Measurements from ENCODE around the gene SPECC1. TPM values are rescaled to one million over a fixed set of nuclear protein-coding genes. Genes with fewer than 3 reads are reported as not detected.

SPECC1 gene
- total RNA-seq, 4 donors from 2014 or later, result 22.5 to 36.3 (median 33.2) TPM

DNA sequence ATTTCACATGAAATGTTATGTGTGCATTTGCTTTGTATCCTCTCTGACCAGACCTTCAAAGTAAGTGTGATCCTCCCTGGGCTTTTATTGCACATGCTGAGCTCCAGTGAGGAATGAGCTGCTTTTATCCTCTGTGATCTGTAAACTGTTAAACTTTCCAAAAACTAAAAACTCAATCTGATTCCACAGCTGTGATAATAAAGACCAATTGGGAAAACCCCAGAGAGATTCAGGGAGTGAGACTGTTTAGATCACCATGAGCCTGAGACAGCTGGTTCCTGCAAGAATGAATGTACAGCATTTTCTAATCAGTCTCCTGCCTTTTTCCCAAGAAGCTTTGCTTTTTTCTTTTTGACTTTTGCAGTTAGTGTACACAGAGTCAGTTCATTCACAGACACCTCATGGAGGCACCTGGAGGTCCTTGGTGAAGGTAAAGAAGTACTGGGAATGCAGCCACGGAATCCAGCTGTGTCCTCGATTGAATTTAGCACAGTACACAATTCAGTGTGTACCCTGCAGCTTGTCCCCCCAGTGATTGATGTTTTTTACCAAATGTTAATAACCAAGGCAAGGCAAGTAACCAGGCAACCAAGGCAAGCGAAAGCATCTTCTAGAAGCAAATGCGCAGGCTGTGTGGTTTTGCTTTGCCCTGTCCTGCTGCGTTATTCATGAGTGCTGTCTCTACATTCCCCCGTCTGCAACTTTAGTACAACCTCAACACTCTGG lies 275.6 kb downstream of the SPECC1 start:
- no peak for ATAC-seq
- H3K27me3 ChIP-seq, result no peaks in the 10 kb centered on the region
- H3K4me1 ChIP-seq, result no peaks in the 10 kb centered on the region
- no peak overlapping the region for H3K4me3 ChIP-seq
- TF ChIP-seq POLR2A (IDR thresholded peaks at IDR 0.05) (no peak), POLR2AphosphoS5 (IDR thresholded peaks at IDR 0.05) (no peak), CTCF (IDR thresholded peaks at IDR 0.05) (no peak), EP300 (IDR thresholded peaks at IDR 0.05) (no peak)
- no peak overlapping the region for H3K27ac ChIP-seq
- 77 to 89% methylated on average over 4 to 6 of the region's 6 CpGs for WGBS, 2 donors (ENCODE audit: low coverage in 1 of 2)
- H3K36me3 ChIP-seq, result peaks cover 0 to 14% of the 10 kb centered on the region in 2 donors
- H3K9me3 ChIP-seq, result no peaks in the 10 kb centered on the region

DNA sequence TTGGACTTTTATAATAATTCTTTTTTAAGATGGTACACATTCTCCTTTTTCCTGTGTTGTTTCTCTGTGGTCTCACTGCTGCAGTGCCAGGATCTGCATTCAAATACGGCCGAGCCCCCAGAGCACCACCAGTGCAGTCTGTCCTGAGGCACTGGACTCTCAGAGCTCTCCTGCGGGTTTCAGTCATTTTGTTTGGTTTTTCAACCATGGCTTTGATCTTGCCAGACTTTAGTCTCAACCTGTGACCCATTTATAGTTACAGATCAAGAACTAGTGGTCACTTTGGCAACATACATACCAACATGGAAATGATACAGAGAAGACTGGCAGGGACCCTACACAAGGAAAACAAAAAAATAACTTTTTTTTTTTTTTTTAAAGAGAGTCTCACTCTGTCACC lies 280.8 kb downstream of the SPECC1 start:
- no peak for ATAC-seq

GRCh38 chr17:20291853-20292252 lies 282.7 kb downstream of the SPECC1 start:
- Histone ChIP-seq H3K9me3 (no peaks in the 10 kb centered on the region), H3K36me3 (no peaks in the 10 kb centered on the region), H3K4me1 (no peaks in the 10 kb centered on the region), H3K4me3 (no peak overlapping the region), H3K27ac (no peak overlapping the region), H3K27me3 (no peaks in the 10 kb centered on the region)
- no peak for ATAC-seq
- 55 to 63% methylated on average over 5 to 6 of the region's 6 CpGs for WGBS, 2 donors (ENCODE audit: low coverage in 1 of 2)
- TF ChIP-seq POLR2AphosphoS5 (IDR thresholded peaks at IDR 0.05) (no peak), EP300 (IDR thresholded peaks at IDR 0.05) (no peak), POLR2A (IDR thresholded peaks at IDR 0.05) (no peak), CTCF (IDR thresholded peaks at IDR 0.05) (no peak)

More for the DNA sequence above, 280.8 kb downstream of the SPECC1 start:
- Histone ChIP-seq H3K4me1 (no peaks in the 10 kb centered on the region), H3K4me3 (no peak overlapping the region), H3K27ac (no peak overlapping the region), H3K9me3 (no peaks in the 10 kb centered on the region), H3K27me3 (no peaks in the 10 kb centered on the region), H3K36me3 (no peaks in the 10 kb centered on the region)
- no peak for TF ChIP-seq EP300 (IDR thresholded peaks at IDR 0.05)
- no peak for TF ChIP-seq POLR2A (IDR thresholded peaks at IDR 0.05)
- no peak for TF ChIP-seq CTCF (IDR thresholded peaks at IDR 0.05)
- WGBS, 2 donors (ENCODE audit: low coverage in 1 of 2), result 80 to 92% methylated on average over 2 of the region's 3 CpGs

DNA sequence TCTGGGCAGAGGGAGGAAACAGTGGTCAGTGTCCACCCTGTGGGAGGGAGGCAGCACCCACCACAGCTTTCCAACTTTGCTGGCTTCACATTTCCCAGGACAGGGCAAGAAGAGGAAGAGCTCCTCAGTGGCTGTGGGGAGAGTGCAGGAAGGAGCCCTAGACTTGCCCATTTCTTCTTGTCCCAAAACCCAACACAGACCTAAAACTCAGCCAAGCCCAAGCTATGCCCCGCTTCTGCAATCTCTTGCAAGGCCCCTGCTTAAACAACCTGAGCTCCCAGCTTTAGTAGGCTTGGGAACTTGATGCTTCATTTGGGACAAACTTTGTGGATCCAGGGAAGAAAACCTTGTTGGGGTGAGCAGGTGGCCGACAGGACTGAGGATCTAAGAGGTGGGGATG lies 284.3 kb downstream of the SPECC1 start:
- TF ChIP-seq POLR2AphosphoS5 (IDR thresholded peaks at IDR 0.05), result no peak
- no peak for TF ChIP-seq POLR2A (IDR thresholded peaks at IDR 0.05)
- TF ChIP-seq EP300 (IDR thresholded peaks at IDR 0.05), result no peak
- no peak for TF ChIP-seq CTCF (IDR thresholded peaks at IDR 0.05)
- no peaks in the 10 kb centered on the region for H3K4me1 ChIP-seq
- H3K9me3 ChIP-seq, result no peaks in the 10 kb centered on the region
- H3K4me3 ChIP-seq, result no peak overlapping the region
- no peak overlapping the region for H3K27ac ChIP-seq
- 100% methylated on average over 1 of the region's 2 CpGs for WGBS, 2 donors (ENCODE audit: low coverage in 1 of 2)
- peaks cover 0 to 4% of the 10 kb centered on the region in 2 donors for H3K36me3 ChIP-seq
- no peak for ATAC-seq
- no peaks in the 10 kb centered on the region for H3K27me3 ChIP-seq

DNA sequence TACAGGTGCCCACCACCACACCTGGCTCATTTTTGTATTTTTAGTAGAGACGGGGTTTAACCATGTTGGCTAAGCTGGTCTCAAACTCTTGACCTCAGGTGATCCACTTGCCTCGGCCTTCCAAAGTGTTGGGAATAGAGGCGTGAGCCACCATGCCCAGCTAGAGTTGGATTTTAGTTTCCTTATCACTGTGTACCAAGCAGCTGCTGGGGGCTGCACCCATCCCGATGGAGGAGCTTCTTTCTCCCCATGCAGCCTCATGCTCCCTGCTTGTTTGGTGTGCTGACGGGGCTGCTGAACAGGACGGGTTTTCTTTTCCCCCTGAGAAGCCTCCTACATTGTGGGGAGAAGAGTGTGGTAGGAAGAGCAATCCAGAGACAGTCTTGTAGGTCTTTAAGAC lies 285.0 kb downstream of the SPECC1 start:
- Histone ChIP-seq H3K9me3 (no peaks in the 10 kb centered on the region), H3K27ac (no peak overlapping the region), H3K36me3 (peaks cover 0 to 4% of the 10 kb centered on the region in 2 donors), H3K4me1 (no peaks in the 10 kb centered on the region), H3K27me3 (no peaks in the 10 kb centered on the region), H3K4me3 (no peak overlapping the region)
- no peak for TF ChIP-seq CTCF (IDR thresholded peaks at IDR 0.05)
- TF ChIP-seq EP300 (IDR thresholded peaks at IDR 0.05), result no peak
- TF ChIP-seq POLR2AphosphoS5 (IDR thresholded peaks at IDR 0.05), result no peak
- no peak for TF ChIP-seq POLR2A (IDR thresholded peaks at IDR 0.05)
- no CpG with 5 or more reads among the region's 6 CpGs for WGBS, 2 donors (ENCODE audit: low coverage in 1 of 2)
- ATAC-seq, result no peak

All from gastroesophageal sphincter (tissue), 4 donors.